ENCODE measurements around the gene CYFIP1.

Gene CYFIP1

GRCh38 chr15:22863356-22863755 lies 116.8 kb downstream of the CYFIP1 start:
- intact Hi-C loops (cut with DNase I; ENCODE audit: low total_unique reads), result no loop called here
- H3K27ac ChIP-seq, result no peak overlapping the region
- no peak for TF ChIP-seq CTCF (IDR thresholded peaks at IDR 0.05)
- H3K4me1 ChIP-seq, result no peaks in the 10 kb centered on the region
- peaks cover 51 to 91% (median 65%) of the 10 kb centered on the region in 3 donors for H3K36me3 ChIP-seq
- H3K9me3 ChIP-seq, result no peaks in the 10 kb centered on the region
- no peaks in the 10 kb centered on the region for H3K27me3 ChIP-seq
- no peak overlapping the region for H3K4me3 ChIP-seq
- no peak for DNase-seq

- H3K27ac ChIP-seq, result no peak overlapping the region
- no peak for TF ChIP-seq CTCF (IDR thresholded peaks at IDR 0.05)
- no peaks in the 10 kb centered on the region for H3K9me3 ChIP-seq
- intact Hi-C loops (cut with DNase I; ENCODE audit: low total_unique reads), result no loop called here
- peaks cover 46 to 86% (median 53%) of the 10 kb centered on the region in 3 donors for H3K36me3 ChIP-seq
- H3K27me3 ChIP-seq, result no peaks in the 10 kb centered on the region
- DNase-seq, result no peak
- no peak overlapping the region for H3K4me3 ChIP-seq
- H3K4me1 ChIP-seq, result no peaks in the 10 kb centered on the region
These were observed 119.0 kb downstream of the CYFIP1 start for GRCh38 chr15:22861161-22861560.

GRCh38 chr15:22856659-22857058 lies 123.5 kb downstream of the CYFIP1 start:
- no peak for DNase-seq
- Histone ChIP-seq H3K27me3 (no peaks in the 10 kb centered on the region), H3K9me3 (no peaks in the 10 kb centered on the region), H3K4me3 (no peak overlapping the region), H3K36me3 (peaks cover 34 to 92% (median 60%) of the 10 kb centered on the region in 3 donors), H3K4me1 (no peaks in the 10 kb centered on the region), H3K27ac (no peak overlapping the region)
- intact Hi-C loops (cut with DNase I; ENCODE audit: low total_unique reads), result no loop called here
- no peak for TF ChIP-seq CTCF (IDR thresholded peaks at IDR 0.05)

- intact Hi-C loops (cut with DNase I; ENCODE audit: low total_unique reads), result no loop called here
- Histone ChIP-seq H3K27ac (no peak overlapping the region), H3K27me3 (no peaks in the 10 kb centered on the region), H3K36me3 (peaks cover 34 to 91% (median 58%) of the 10 kb centered on the region in 3 donors), H3K4me3 (no peak overlapping the region), H3K4me1 (no peaks in the 10 kb centered on the region), H3K9me3 (no peaks in the 10 kb centered on the region)
- TF ChIP-seq CTCF (IDR thresholded peaks at IDR 0.05), result no peak
- DNase-seq, result no peak
These were observed 124.4 kb downstream of the CYFIP1 start for GRCh38 chr15:22855791-22856190.

- no peak for DNase-seq
- no peaks in the 10 kb centered on the region for H3K9me3 ChIP-seq
- no peaks in the 10 kb centered on the region for H3K27me3 ChIP-seq
- no peak for TF ChIP-seq CTCF (IDR thresholded peaks at IDR 0.05)
- no peaks in the 10 kb centered on the region for H3K4me1 ChIP-seq
- H3K36me3 ChIP-seq, result peaks cover 33 to 71% (median 39%) of the 10 kb centered on the region in 3 donors
- no peak overlapping the region for H3K4me3 ChIP-seq
- intact Hi-C loops (cut with DNase I; ENCODE audit: low total_unique reads), result no loop called here
- H3K27ac ChIP-seq, result no peak overlapping the region
These were observed 128.7 kb downstream of the CYFIP1 start for GRCh38 chr15:22851513-22851912.

- no peak for DNase-seq
- Histone ChIP-seq H3K4me3 (no peak overlapping the region), H3K9me3 (no peaks in the 10 kb centered on the region), H3K27ac (no peak overlapping the region), H3K4me1 (no peaks in the 10 kb centered on the region), H3K36me3 (peaks cover 32 to 63% (median 44%) of the 10 kb centered on the region in 3 donors), H3K27me3 (no peaks in the 10 kb centered on the region)
- intact Hi-C loops (cut with DNase I; ENCODE audit: low total_unique reads), result no loop called here
- no peak for TF ChIP-seq CTCF (IDR thresholded peaks at IDR 0.05)
These were observed 130.1 kb downstream of the CYFIP1 start for GRCh38 chr15:22850055-22850454.
